ENCODE data around the gene SLC35B2. TPM values are rescaled to one million over a fixed set of nuclear protein-coding genes. Genes with fewer than 3 reads are reported as not detected.

The SLC35B2 gene
- total and polyA plus RNA-seq, 9 of the 15 experiments (the other 6 are each of a cell fraction or from before 2014, with no cell fraction given): 14.5 to 59.1 (median 47.1) TPM

- TF ChIP-seq ZNF740 (CRISPR knock-in tag; IDR thresholded peaks at IDR 0.05) (no peak), ZNF740 (tag; IDR thresholded peaks at IDR 0.05) (no peak), ZNF23 (CRISPR knock-in tag; IDR thresholded peaks at IDR 0.05) (no peak)
These were observed 30.8 kb downstream of the SLC35B2 start (continued) for GRCh38 chr6:44226368-44227147.

- H3K4me2 ChIP-seq (ENCODE audit: insufficient read depth, low read length): peak overlapping the region; percentile 79
- in situ Hi-C loops (cut with MboI) (no loop called here), intact Hi-C loops (cut with micrococcal nuclease) (loop anchor here (1.0 to 10.0 kb wide), 4 partner anchors 21 to 591 kb away; partner anchors contain the start of gene MAD2L1BP)
- FAIRE-seq (peak; percentile 96), DNase-seq (ENCODE audit: extremely low read depth in 1 of 4, low spot score in 3 of 4) (peak; percentile 77 to 95 (median 87)), ATAC-seq (peak; percentile 50)
- H3K4me3 ChIP-seq: peak overlapping the region; percentile 26; the same call in 1 of the 2 replicates
- H3K9me1 ChIP-seq (ENCODE audit: control insufficient read depth, insufficient read depth, low read length): peaks cover 6% of the 10 kb centered on the region
- no peak overlapping the region for H2AFZ ChIP-seq (ENCODE audit: low read depth, low read length)
- H4K20me1 ChIP-seq (replicated peaks; ENCODE audit: control insufficient read depth, insufficient read depth, low read length): peaks cover 3% of the 10 kb centered on the region; the same call in 1 of the 2 replicates
- peak overlapping the region; percentile 75 for H3K27ac ChIP-seq (ENCODE audit: extremely low read depth, low read depth, low read length)
- H3K9me3 ChIP-seq (replicated peaks; ENCODE audit: control insufficient read depth, insufficient read depth, low read depth, low read length): no peaks in the 10 kb centered on the region
- peak overlapping the region; percentile 59 to 92 for H3K9ac ChIP-seq (ENCODE audit: insufficient read depth in 1 of 2, low read depth in 2 of 2, low read length in 2 of 2)
- H3K27me3 ChIP-seq (ENCODE audit: control insufficient read depth in 2 of 2, insufficient read depth in 2 of 2, low read length in 2 of 2): no peaks in the 10 kb centered on the region
- peaks cover 40% of the 10 kb centered on the region for H3K36me3 ChIP-seq (ENCODE audit: control insufficient read depth, insufficient read depth, low read length)
- CTCF ChIA-PET (ENCODE audit: low intra/inter-chr PET ratio): no interaction called here
- no TSS peak for BruUV-seq (replicated peaks)
- H3K4me1 ChIP-seq (replicated peaks in 1 of 2; ENCODE audit: control insufficient read depth in 2 of 2, insufficient read depth in 2 of 2, low read length in 2 of 2): peaks cover 61 to 79% of the 10 kb centered on the region in 2 experiments
- 3% methylated on average over 8 of the region's 8 CpGs for WGBS (ENCODE audit: insufficient coverage, low coverage, missing lambda C conversion rate)
- H3K79me2 ChIP-seq (ENCODE audit: control insufficient read depth, insufficient read depth, low read length): peaks cover 56% of the 10 kb centered on the region
- POLR2A ChIA-PET: interaction anchor here (0.6 to 6.8 kb wide), 17 partner anchors 9 to 536 kb away, joined by 3 to 104 read pairs (median 4); partner anchors contain the start of genes HSP90AB1 and MYMX
- TF ChIP-seq MNT (conservative IDR thresholded peaks at IDR 0.05) (peak in 1 of 2 experiments; percentile 72; a peak in 1 of 4 replicates), ZBTB7A (IDR thresholded peaks at IDR 0.05; ENCODE audit: borderline replicate concordance, control insufficient read depth, low read depth, low read length) (peak; percentile 55; the same call in 1 of the 2 replicates), NKRF (IDR thresholded peaks at IDR 0.05; ENCODE audit: borderline replicate concordance) (no peak; the same call in 1 of the 2 replicates), EWSR1 (IDR thresholded peaks at IDR 0.05; ENCODE audit: borderline replicate concordance, low read depth, partially characterized antibody) (no peak), ZNF274 (IDR thresholded peaks at IDR 0.05; ENCODE audit: borderline replicate concordance, low read depth, low read length) (peak; percentile 82; the same call in 1 of the 2 replicates), CXXC5 (CRISPR knock-in tag; IDR thresholded peaks at IDR 0.05) (peak; percentile 85), HIVEP1 (CRISPR knock-in tag; IDR thresholded peaks at IDR 0.05) (0 out of 2 replicates have a peak, but pooled peaks have one; percentile 6), RBM22 (IDR thresholded peaks at IDR 0.05; ENCODE audit: low read depth, low read length, poor library complexity, severe bottlenecking) (no peak), SMAD3 (CRISPR knock-in tag; conservative IDR thresholded peaks at IDR 0.05) (peak; percentile 71; the same call in 1 of the 2 replicates)
These were observed 31.6 kb downstream of the SLC35B2 start for GRCh38 chr6:44225579-44226325.

Data from K562 (cell line).